ENCODE results near the gene NECTIN3. TPM values are rescaled to one million over a fixed set of nuclear protein-coding genes. Genes with fewer than 3 reads are reported as not detected.

Gene NECTIN3
- total RNA-seq, 2 donors from 2014 or later: 25.3 to 63.8 TPM

GRCh38 chr3:111173906-111174305 is 102.3 kb downstream of the NECTIN3 start:
- intact Hi-C loops (cut with DNase I): no loop called here
- 87% methylated on average over 1 of the region's 1 CpG for WGBS

GRCh38 chr3:111190518-111190917 is 118.9 kb downstream of the NECTIN3 start:
- intact Hi-C loops (cut with DNase I): no loop called here
- Histone ChIP-seq H3K27me3 (replicated peaks; ENCODE audit: insufficient read depth) (no peaks in the 10 kb centered on the region), H3K4me1 (replicated peaks) (no peaks in the 10 kb centered on the region), H3K9me3 (no peaks in the 10 kb centered on the region), H3K27ac (no peak overlapping the region), H3K36me3 (no peaks in the 10 kb centered on the region), H3K4me3 (no peak overlapping the region)
- no peak for DNase-seq (ENCODE audit: low spot score)
- 99% methylated on average over 2 of the region's 2 CpGs for WGBS
- TF ChIP-seq CTCF (IDR thresholded peaks at IDR 0.05) (no peak), POLR2A (IDR thresholded peaks at IDR 0.05) (no peak), POLR2AphosphoS5 (IDR thresholded peaks at IDR 0.05) (no peak)

More at GRCh38 chr3:111173906-111174305, 102.3 kb downstream of the NECTIN3 start:
- Histone ChIP-seq H3K4me1 (replicated peaks) (no peaks in the 10 kb centered on the region), H3K27me3 (replicated peaks; ENCODE audit: insufficient read depth) (no peaks in the 10 kb centered on the region), H3K9me3 (no peaks in the 10 kb centered on the region), H3K36me3 (no peaks in the 10 kb centered on the region), H3K4me3 (no peak overlapping the region), H3K27ac (no peak overlapping the region)
- TF ChIP-seq CTCF (IDR thresholded peaks at IDR 0.05) (no peak), POLR2AphosphoS5 (IDR thresholded peaks at IDR 0.05) (no peak), POLR2A (IDR thresholded peaks at IDR 0.05) (no peak)
- no peak for DNase-seq (ENCODE audit: low spot score)

- no peaks in the 10 kb centered on the region for H3K4me1 ChIP-seq (replicated peaks)
- H3K4me3 ChIP-seq: no peak overlapping the region
- H3K27me3 ChIP-seq (replicated peaks; ENCODE audit: insufficient read depth): no peaks in the 10 kb centered on the region
- no peaks in the 10 kb centered on the region for H3K36me3 ChIP-seq
- WGBS: 76% methylated on average over 3 of the region's 3 CpGs
- DNase-seq (ENCODE audit: low spot score): no peak
- TF ChIP-seq POLR2AphosphoS5 (IDR thresholded peaks at IDR 0.05): no peak
- TF ChIP-seq POLR2A (IDR thresholded peaks at IDR 0.05): no peak
- TF ChIP-seq CTCF (IDR thresholded peaks at IDR 0.05): no peak
- intact Hi-C loops (cut with DNase I): no loop called here
- H3K27ac ChIP-seq: no peak overlapping the region
- H3K9me3 ChIP-seq: no peaks in the 10 kb centered on the region
Observed at GRCh38 chr3:111193472-111193871, 121.9 kb downstream of the NECTIN3 start.

- Histone ChIP-seq H3K36me3 (no peaks in the 10 kb centered on the region), H3K4me1 (replicated peaks) (no peaks in the 10 kb centered on the region), H3K27me3 (replicated peaks; ENCODE audit: insufficient read depth) (no peaks in the 10 kb centered on the region), H3K9me3 (no peaks in the 10 kb centered on the region), H3K4me3 (no peak overlapping the region), H3K27ac (no peak overlapping the region)
- WGBS: 94% methylated on average over 1 of the region's 1 CpG
- intact Hi-C loops (cut with DNase I): no loop called here
- TF ChIP-seq POLR2AphosphoS5 (IDR thresholded peaks at IDR 0.05) (no peak), POLR2A (IDR thresholded peaks at IDR 0.05) (no peak), CTCF (IDR thresholded peaks at IDR 0.05) (no peak)
- DNase-seq (ENCODE audit: low spot score): no peak
Observed at GRCh38 chr3:111194048-111194447, 122.4 kb downstream of the NECTIN3 start.

- WGBS: 71% methylated on average over 3 of the region's 3 CpGs
- DNase-seq (ENCODE audit: low spot score): no peak
- no peak for TF ChIP-seq POLR2A (IDR thresholded peaks at IDR 0.05)
- no peak for TF ChIP-seq CTCF (IDR thresholded peaks at IDR 0.05)
- no peak for TF ChIP-seq POLR2AphosphoS5 (IDR thresholded peaks at IDR 0.05)
- H3K4me1 ChIP-seq (replicated peaks): no peaks in the 10 kb centered on the region
- intact Hi-C loops (cut with DNase I): no loop called here
- no peak overlapping the region for H3K27ac ChIP-seq
- H3K36me3 ChIP-seq: no peaks in the 10 kb centered on the region
- no peak overlapping the region for H3K4me3 ChIP-seq
- H3K9me3 ChIP-seq: no peaks in the 10 kb centered on the region
- H3K27me3 ChIP-seq (replicated peaks; ENCODE audit: insufficient read depth): no peaks in the 10 kb centered on the region
Observed at GRCh38 chr3:111197485-111197884, 125.9 kb downstream of the NECTIN3 start.

Data from prostate gland (tissue), 2 donors.